ENCODE results near the gene LRRC9. TPM values are rescaled to one million over a fixed set of nuclear protein-coding genes. Genes with fewer than 3 reads are reported as not detected.
A peak's percentile ranks its signal among the peaks of the same experiment; 100 is the strongest.
"Not testable (repeated sequence)": the region's sequence is repeated elsewhere in the genome, so short reads cannot be mapped to it uniquely, and the experiment has no call there.

LRRC9 gene
- total and polyA plus RNA-seq, 8 donors, result 0.09 to 0.31 (median 0.19) TPM; not detected in 5

DNA sequence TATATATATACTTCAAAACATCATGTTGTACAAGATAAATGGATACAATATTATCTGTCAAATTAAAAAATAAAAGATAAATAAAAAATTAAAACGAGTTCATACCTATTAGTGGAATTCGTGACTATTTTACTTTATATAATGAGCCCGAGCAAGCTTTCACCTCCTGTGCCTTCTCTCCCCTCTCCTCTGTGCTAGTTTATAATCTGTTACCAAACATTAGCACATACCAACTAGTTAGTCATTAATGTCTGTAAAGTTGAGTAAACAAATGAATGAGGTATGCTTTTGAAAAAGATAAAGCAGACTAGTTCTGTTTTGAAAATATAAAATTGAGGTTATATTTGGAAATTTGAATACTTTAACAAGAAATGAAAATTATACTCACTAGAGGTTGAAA lies 84.0 kb downstream of the LRRC9 start:
- ATAC-seq (peak; percentile 88 to 92 (median 90)), DNase-seq (no peak), FAIRE-seq (peak; percentile 39)
- Histone ChIP-seq H3K36me3 (no peaks in the 10 kb centered on the region), H3K27ac (peak overlapping the region in 2 of 4 donors; percentile 42 to 44), H3K27me3 (no peaks in the 10 kb centered on the region), H3K4me3 (no peak overlapping the region), H3K4me1 (peaks cover 13 to 29% (median 28%) of the 10 kb centered on the region in 3 donors), H3K9me3 (no peaks in the 10 kb centered on the region)
- 9 to 11% methylated on average over 3 of the region's 3 CpGs for WGBS, 2 donors
- TF ChIP-seq, protein P1, sequence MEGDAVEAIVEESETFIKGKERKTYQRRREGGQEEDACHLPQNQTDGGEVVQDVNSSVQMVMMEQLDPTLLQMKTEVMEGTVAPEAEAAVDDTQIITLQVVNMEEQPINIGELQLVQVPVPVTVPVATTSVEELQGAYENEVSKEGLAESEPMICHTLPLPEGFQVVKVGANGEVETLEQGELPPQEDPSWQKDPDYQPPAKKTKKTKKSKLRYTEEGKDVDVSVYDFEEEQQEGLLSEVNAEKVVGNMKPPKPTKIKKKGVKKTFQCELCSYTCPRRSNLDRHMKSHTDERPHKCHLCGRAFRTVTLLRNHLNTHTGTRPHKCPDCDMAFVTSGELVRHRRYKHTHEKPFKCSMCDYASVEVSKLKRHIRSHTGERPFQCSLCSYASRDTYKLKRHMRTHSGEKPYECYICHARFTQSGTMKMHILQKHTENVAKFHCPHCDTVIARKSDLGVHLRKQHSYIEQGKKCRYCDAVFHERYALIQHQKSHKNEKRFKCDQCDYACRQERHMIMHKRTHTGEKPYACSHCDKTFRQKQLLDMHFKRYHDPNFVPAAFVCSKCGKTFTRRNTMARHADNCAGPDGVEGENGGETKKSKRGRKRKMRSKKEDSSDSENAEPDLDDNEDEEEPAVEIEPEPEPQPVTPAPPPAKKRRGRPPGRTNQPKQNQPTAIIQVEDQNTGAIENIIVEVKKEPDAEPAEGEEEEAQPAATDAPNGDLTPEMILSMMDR (IDR thresholded peaks at IDR 0.05), result no peak
- intact Hi-C loops (cut with DNase I), result no loop called here

DNA sequence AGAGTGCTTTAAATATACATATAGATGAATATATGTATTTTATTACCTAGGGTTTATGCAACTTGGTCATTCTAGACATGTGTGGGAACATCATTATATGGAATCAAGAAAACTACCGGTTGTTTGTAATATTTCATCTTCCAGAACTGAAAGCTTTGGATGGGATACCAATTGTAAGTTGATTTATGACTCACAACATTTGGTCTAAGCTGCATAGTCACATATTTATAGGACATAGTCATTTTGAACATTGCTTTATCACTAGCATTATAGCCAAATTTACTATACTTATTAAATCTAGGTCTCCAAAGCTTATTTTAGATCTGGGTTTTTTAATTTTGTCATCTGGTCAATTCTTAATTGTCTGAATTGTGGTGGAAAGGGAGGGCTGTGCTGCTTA lies 88.1 kb downstream of the LRRC9 start:
- H3K4me1 ChIP-seq, result peaks cover 7 to 20% (median 18%) of the 10 kb centered on the region in 3 donors
- H3K9me3 ChIP-seq, result no peaks in the 10 kb centered on the region
- H3K27ac ChIP-seq, result no peak overlapping the region
- intact Hi-C loops (cut with DNase I), result no loop called here
- ATAC-seq (no peak), DNase-seq (no peak), FAIRE-seq (no peak)
- H3K36me3 ChIP-seq, result no peaks in the 10 kb centered on the region
- TF ChIP-seq, protein P1 (IDR thresholded peaks at IDR 0.05), result no peak
- no peak overlapping the region for H3K4me3 ChIP-seq
- H3K27me3 ChIP-seq, result no peaks in the 10 kb centered on the region
- 61 to 66% methylated on average over 1 of the region's 1 CpG for WGBS, 2 donors

GRCh38 chr14:60010263-60010662 lies 90.3 kb downstream of the LRRC9 start:
- H3K4me1 ChIP-seq; H3K9me3 ChIP-seq; H3K27me3 ChIP-seq; DNase-seq; H3K4me3 ChIP-seq; H3K36me3 ChIP-seq; FAIRE-seq; ATAC-seq; intact Hi-C loops (cut with DNase I); H3K27ac ChIP-seq: not testable (repeated sequence)
- WGBS, 2 donors, result 61 to 76% methylated on average over 4 of the region's 4 CpGs

DNA sequence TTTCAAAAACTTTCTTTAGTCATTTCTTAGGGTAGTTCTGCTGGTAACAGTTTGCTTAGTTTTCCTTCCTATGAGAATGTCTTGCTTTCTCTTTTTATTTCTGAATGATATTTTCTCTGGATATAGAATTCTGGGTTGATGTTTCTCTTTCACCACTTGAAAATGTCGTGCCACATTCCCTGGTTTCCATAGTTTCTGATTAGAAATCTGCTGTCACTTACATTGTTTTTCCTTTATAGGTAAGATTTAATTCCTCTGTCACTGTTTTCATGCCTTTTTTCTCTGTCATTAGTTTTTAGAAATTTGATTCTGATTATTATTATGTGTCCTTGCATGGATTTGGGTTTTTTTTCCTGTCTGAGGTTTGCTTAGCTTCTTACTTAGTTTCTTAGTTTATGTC lies 94.5 kb downstream of the LRRC9 start:
- Histone ChIP-seq H3K27me3 (no peaks in the 10 kb centered on the region), H3K27ac (no peak overlapping the region), H3K9me3 (no peaks in the 10 kb centered on the region), H3K4me3 (no peak overlapping the region), H3K4me1 (no peaks in the 10 kb centered on the region), H3K36me3 (no peaks in the 10 kb centered on the region)
- intact Hi-C loops (cut with DNase I), result no loop called here
- DNase-seq (no peak), ATAC-seq (no peak), FAIRE-seq (no peak)
- TF ChIP-seq, protein P1 (IDR thresholded peaks at IDR 0.05), result no peak
- WGBS, 2 donors, result 75 to 79% methylated on average over 1 of the region's 1 CpG

DNA sequence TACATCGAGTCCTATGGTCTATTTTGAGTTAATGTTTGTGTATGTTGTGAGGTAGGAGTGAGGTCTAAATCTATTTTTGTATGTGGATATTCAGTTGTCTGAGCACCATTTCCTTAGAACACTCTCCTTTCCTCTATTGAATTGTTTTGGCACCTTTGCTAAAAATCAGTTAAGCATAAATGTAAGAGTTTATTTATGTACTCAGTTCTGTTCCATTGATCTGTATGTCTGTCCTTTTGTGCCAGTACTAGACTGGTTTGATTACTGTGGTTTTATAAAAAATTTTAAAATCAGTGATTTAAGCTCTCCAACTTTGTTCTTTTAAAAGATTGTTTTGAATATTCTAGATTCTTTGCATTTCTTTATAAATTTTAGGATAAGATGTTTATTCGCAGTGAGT lies 101.7 kb downstream of the LRRC9 start:
- TF ChIP-seq, protein P1 (IDR thresholded peaks at IDR 0.05), result no peak
- FAIRE-seq (no peak), ATAC-seq (no peak), DNase-seq (no peak)
- H3K4me3 ChIP-seq, result no peak overlapping the region
- H3K27me3 ChIP-seq, result no peaks in the 10 kb centered on the region
- no peaks in the 10 kb centered on the region for H3K9me3 ChIP-seq
- H3K27ac ChIP-seq, result no peak overlapping the region
- intact Hi-C loops (cut with DNase I), result no loop called here
- H3K4me1 ChIP-seq, result no peaks in the 10 kb centered on the region
- WGBS, 2 donors, result 73 to 76% methylated on average over 2 of the region's 2 CpGs
- no peaks in the 10 kb centered on the region for H3K36me3 ChIP-seq

- intact Hi-C loops (cut with DNase I), result no loop called here
- DNase-seq (no peak), FAIRE-seq (no peak), ATAC-seq (no peak)
- Histone ChIP-seq H3K9me3 (no peaks in the 10 kb centered on the region), H3K27me3 (no peaks in the 10 kb centered on the region), H3K36me3 (no peaks in the 10 kb centered on the region), H3K4me3 (no peak overlapping the region), H3K27ac (no peak overlapping the region), H3K4me1 (no peaks in the 10 kb centered on the region)
- TF ChIP-seq, protein P1 (IDR thresholded peaks at IDR 0.05), result no peak
Measured at GRCh38 chr14:60025571-60025970, 105.6 kb downstream of the LRRC9 start.

Measured in pancreas (tissue), 10 donors.